GM12878 (cell line): ENCODE results near the gene CHCHD6. TPM values are rescaled to one million over a fixed set of nuclear protein-coding genes. Genes with fewer than 3 reads are reported as not detected.

Experiments used
- ATAC-seq: fragments of 200-7000 bp; cut with Tn5 transposase; 3 replicates; pipeline ENCODE4 v1.9.1; 2020; ENCODE audit warnings: mild to moderate bottlenecking, moderate library complexity
- BruUV-seq: library from RNA; stranded (reverse); fragments of 400-500 nt; replicated peaks from 2 replicates; lab custom pipeline; 2021; lab: Mats Ljungman, UMichigan
- CTCF ChIA-PET: fragments of 300-600 bp; sonication (Branson Sonifier 250); formaldehyde crosslinking; extraction: SDS; loops from one replicate; lab custom pipeline; 2021; ENCODE audit warnings: inconsistent platforms; lab: Yijun Ruan, JAX
- POLR2A ChIA-PET: fragments of 350-600 bp; formaldehyde crosslinking; extraction: SDS; loops from one replicate; lab custom pipeline; 2021; ENCODE audit warnings: inconsistent platforms; lab: Charles Lee
- RAD21 ChIA-PET: fragments of 300-600 bp; sonication (Branson Sonifier 250); formaldehyde crosslinking; loops from one replicate; lab custom pipeline; 2023; ENCODE audit warnings: antibody characterized with exemption; ENCODE audit not compliant: unreplicated experiment; lab: Charles Lee
- SMC1A ChIA-PET: fragments of 300-600 bp; sonication (Branson Sonifier 250); formaldehyde crosslinking; loops from one replicate; lab custom pipeline; 2023; ENCODE audit not compliant: unreplicated experiment, uncharacterized antibody; lab: Charles Lee
- DNase-seq: peaks from one replicate; pipeline ENCODE4 v3.0.0-alpha.2; 2011; ENCODE audit warnings: low read depth, low spot score
- FAIRE-seq: peaks from 3 replicates; lab custom pipeline; 2011; peaks lifted over from hg19 to GRCh38; lab: Jason Lieb, UNC
- H2AFZ ChIP-seq: 2 replicates; pipeline ENCODE4 v1.6.0; 2011; ENCODE audit warnings: low read depth, low read length, control low read depth; ENCODE audit not compliant: control insufficient read depth
- H3K27ac ChIP-seq: 2 replicates; pipeline ENCODE4 v1.5.1; 2011; ENCODE audit warnings: control low read depth; ENCODE audit not compliant: control insufficient read depth, insufficient read depth
- H3K27me3 ChIP-seq, 2 experiments: replicated peaks in 1 of 2; 2 replicates each; pipeline versions ENCODE4 v1.6.0 to v1.6.1; 2011; ENCODE audit warnings: low read length in 1 of 2; ENCODE audit not compliant: control insufficient read depth in 2 of 2, insufficient read depth in 2 of 2
- H3K36me3 ChIP-seq, 2 experiments: 2 replicates each; pipeline ENCODE4 v1.5.1; 2011; ENCODE audit warnings: low read length in 1 of 2; ENCODE audit not compliant: control insufficient read depth in 2 of 2, insufficient read depth in 2 of 2
- H3K4me1 ChIP-seq: 2 replicates; pipeline ENCODE4 v1.6.1; 2011; ENCODE audit warnings: mild to moderate bottlenecking, low read length, moderate library complexity, mixed read lengths; ENCODE audit not compliant: control insufficient read depth, insufficient read depth
- H3K4me2 ChIP-seq: 2 replicates; pipeline ENCODE4 v1.6.0; 2011; ENCODE audit warnings: control low read depth; ENCODE audit not compliant: control insufficient read depth, insufficient read depth
- H3K4me3 ChIP-seq: fragments of 200-600 bp; sonication (generic); 2 replicates; pipeline ENCODE4 v1.5.1; 2016
- H3K79me2 ChIP-seq: 2 replicates; pipeline ENCODE4 v1.6.0; 2011; ENCODE audit warnings: low read length; ENCODE audit not compliant: control insufficient read depth, insufficient read depth
- H3K9ac ChIP-seq: 2 replicates; pipeline ENCODE4 v1.8.0; 2011; ENCODE audit warnings: low read length, control low read depth, mixed read lengths; ENCODE audit not compliant: control insufficient read depth, insufficient read depth
- H3K9me3 ChIP-seq: replicated peaks from 3 replicates; pipeline ENCODE4 v1.5.1; 2011; ENCODE audit warnings: mild to moderate bottlenecking, low read length; ENCODE audit not compliant: control insufficient read depth, insufficient read depth
- H4K20me1 ChIP-seq: 2 replicates; pipeline ENCODE4 v1.6.0; 2011; ENCODE audit not compliant: control insufficient read depth, insufficient read depth
- CHD2 ChIP-seq: IDR thresholded peaks from 2 replicates; pipeline ENCODE4 v1.6.1; 2011; ENCODE audit warnings: low read depth, low read length, improper control_type of control experiment, borderline replicate concordance
- SPI1 ChIP-seq: IDR thresholded peaks from 2 replicates; pipeline ENCODE4 v1.6.1; 2011; ENCODE audit warnings: low read depth, mild to moderate bottlenecking, low read length, moderate library complexity, borderline replicate concordance; ENCODE audit not compliant: insufficient read depth
- TCF3 ChIP-seq: IDR thresholded peaks from 2 replicates; pipeline ENCODE4 v1.6.1; 2012; ENCODE audit warnings: low read depth, mild to moderate bottlenecking, low read length, borderline replicate concordance; ENCODE audit not compliant: insufficient read depth
- WGBS: methylation state at CpG from one replicate; pipeline ENCODE4 v1.1.6; 2016; ENCODE audit warnings: low lambda C conversion rate; ENCODE audit not compliant: insufficient replicate concordance, insufficient coverage; ENCODE audit errors: missing lambda C conversion rate; 5-methylcytosine and 5-hydroxymethylcytosine counted together
- in situ Hi-C: fragments of 300-500 bp; cut with MboI; formaldehyde crosslinking; loops from 9 replicates; pipeline ENCODE4 v1.14.3; 2018; ENCODE audit warnings: mixed read lengths
- intact Hi-C: fragments of 100-400 bp; cut with micrococcal nuclease; formaldehyde crosslinking; loops from one replicate; pipeline ENCODE4 v1.14.2; 2022; ENCODE audit not compliant: unreplicated experiment
- polyA plus RNA-seq, 11 experiments: library from polyadenylated mRNA; depleted of rRNA in 4 of 11; unstranded in 6 of 11; stranded (reverse) in 5 of 11; fragments of >200 nt; fragmentation: Nextera tagmentation in 4 of 11; fragmentation: Illumina TruSeq in 1 of 11; extraction: Ambion mirVana in 4 of 11; extraction: Trizol in 1 of 11; gene quantifications; 1 replicate in 1 of 11; 2 replicates in 10 of 11; pipeline versions ENCODE4 v1.2.1 to v1.2.3, GENCODE V29; 2011 to 2016; ENCODE audit warnings: inconsistent platforms in 2 of 11, missing spikeins in 2 of 11, low read depth in 1 of 11
- total RNA-seq, 4 experiments: library from RNA; depleted of rRNA in 3 of 4; stranded (reverse); fragments of >200 nt in 3 of 4; fragmentation: Illumina TruSeq in 1 of 4; extraction: Trizol in 1 of 4; gene quantifications; 2 replicates each; pipeline versions ENCODE4 v1.2.1 to v1.2.3, GENCODE V29; 2013 to 2021
- TF ChIP-seq, protein P1 (sequence below): fragments of 450-650 bp; IDR thresholded peaks from 2 replicates; pipeline ENCODE4 v1.6.1; 2016; ENCODE audit warnings: mild to moderate bottlenecking
- TF ChIP-seq, protein P2 (sequence below): fragments of 450-650 bp; IDR thresholded peaks from 2 replicates; pipeline ENCODE4 v1.6.1; 2017; ENCODE audit warnings: mild to moderate bottlenecking, moderate library complexity

The CHCHD6 gene
- total and polyA plus RNA-seq, 10 of the 15 experiments (the other 5 are each of a cell fraction or from before 2014, with no cell fraction given) = 2.7 to 16.7 (median 12.3) TPM

DNA sequence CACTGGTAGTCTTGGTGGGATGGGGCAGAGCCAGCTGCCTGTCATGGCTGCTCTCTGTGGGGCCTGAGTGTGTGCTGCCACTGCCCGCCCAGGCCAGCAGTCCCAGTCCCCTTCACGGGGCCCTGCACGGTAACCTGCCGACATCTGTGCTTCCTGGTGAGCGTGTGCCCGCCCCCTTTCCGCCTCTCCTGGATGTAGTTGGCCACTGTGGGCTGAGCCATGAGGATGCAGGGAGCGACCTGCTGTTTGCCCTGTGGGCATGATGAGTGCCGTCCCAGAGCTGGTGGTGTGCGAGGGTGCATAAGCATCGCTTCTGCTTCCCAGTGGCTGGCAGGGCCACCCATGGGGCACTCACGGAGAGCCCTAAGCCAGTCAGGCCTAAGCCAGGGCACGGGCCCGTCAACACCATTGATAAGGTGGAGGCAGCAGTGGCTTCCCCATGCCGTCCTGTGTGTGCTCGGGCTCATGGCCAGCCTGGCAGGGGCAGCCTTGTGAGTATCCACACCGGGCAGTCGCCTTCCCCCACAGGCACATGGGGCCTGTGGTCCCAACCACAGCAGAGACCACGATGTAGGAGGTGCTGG lies 293.5 kb downstream of the CHCHD6 start:
- CTCF ChIA-PET = interaction anchor here (0.6 kb wide), 1 partner anchor 379 kb away, joined by 3 read pairs; no protein-coding TSS in a partner anchor
- Histone ChIP-seq H3K4me3 (no peak overlapping the region), H3K9me3 (no peaks in the 10 kb centered on the region), H3K27me3 (no peaks in the 10 kb centered on the region)
- in situ Hi-C loops = no loop called here
- TF ChIP-seq, protein P1, sequence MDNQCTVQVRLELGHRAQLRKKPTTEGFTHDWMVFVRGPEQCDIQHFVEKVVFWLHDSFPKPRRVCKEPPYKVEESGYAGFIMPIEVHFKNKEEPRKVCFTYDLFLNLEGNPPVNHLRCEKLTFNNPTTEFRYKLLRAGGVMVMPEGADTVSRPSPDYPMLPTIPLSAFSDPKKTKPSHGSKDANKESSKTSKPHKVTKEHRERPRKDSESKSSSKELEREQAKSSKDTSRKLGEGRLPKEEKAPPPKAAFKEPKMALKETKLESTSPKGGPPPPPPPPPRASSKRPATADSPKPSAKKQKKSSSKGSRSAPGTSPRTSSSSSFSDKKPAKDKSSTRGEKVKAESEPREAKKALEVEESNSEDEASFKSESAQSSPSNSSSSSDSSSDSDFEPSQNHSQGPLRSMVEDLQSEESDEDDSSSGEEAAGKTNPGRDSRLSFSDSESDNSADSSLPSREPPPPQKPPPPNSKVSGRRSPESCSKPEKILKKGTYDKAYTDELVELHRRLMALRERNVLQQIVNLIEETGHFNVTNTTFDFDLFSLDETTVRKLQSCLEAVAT = no peak
- no peak for TF ChIP-seq CHD2
- TF ChIP-seq, all 136 proteins: peak for 0
- Histone ChIP-seq H3K4me1 (peaks cover 4% of the 10 kb centered on the region; the same call in 1 of the 2 replicates), H3K27ac (no peak overlapping the region), H4K20me1 (peaks cover 3% of the 10 kb centered on the region; the same call in 1 of the 2 replicates), H3K79me2 (no peaks in the 10 kb centered on the region), H2AFZ (no peak overlapping the region), H3K36me3 (peaks cover 0 to 6% of the 10 kb centered on the region in 2 experiments; a peak in 2 of 4 replicates), H3K4me2 (no peak overlapping the region), H3K9ac (no peak overlapping the region)
- no peak for ATAC-seq
- POLR2A ChIA-PET = no interaction called here
- WGBS = 79% methylated on average over 19 of the region's 19 CpGs
- no peak for FAIRE-seq
- BruUV-seq = no TSS peak
- RAD21 ChIA-PET = no interaction called here
- SMC1A ChIA-PET = no interaction called here
- intact Hi-C loops = no loop called here
- DNase-seq = no peak

DNA sequence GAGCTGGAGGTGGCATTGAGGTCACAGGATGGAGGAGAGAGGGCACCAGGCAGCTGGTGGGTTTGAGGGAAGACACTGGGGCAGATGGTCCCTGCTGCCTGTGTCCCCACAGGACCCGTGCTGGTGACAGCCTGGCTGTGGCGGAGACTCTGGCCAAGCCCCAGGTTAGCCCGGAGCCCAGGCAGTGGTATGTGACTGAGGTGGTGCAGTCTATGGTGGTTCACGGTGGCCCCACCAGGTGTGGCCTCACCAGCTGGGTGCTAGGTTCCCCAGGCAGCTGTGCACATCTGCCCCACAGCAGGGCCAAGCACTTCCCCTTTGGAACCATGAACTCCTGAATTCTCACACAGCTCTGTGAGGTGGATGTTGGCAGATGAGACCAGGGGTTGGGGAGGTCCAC lies 294.3 kb downstream of the CHCHD6 start:
- RAD21 ChIA-PET = no interaction called here

More for the DNA sequence above, 294.3 kb downstream of the CHCHD6 start:
- SMC1A ChIA-PET = no interaction called here
- Histone ChIP-seq H3K4me1 (peaks cover 7% of the 10 kb centered on the region), H3K79me2 (no peaks in the 10 kb centered on the region), H3K4me2 (no peak overlapping the region), H3K9ac (no peak overlapping the region)
- in situ Hi-C loops = no loop called here
- WGBS = 78% methylated on average over 4 of the region's 4 CpGs
- TF ChIP-seq TCF3 (peak; percentile 70; the same call in 1 of the 2 replicates), SPI1 (0 out of 2 replicates have a peak, but pooled peaks have one; percentile 9)
- TF ChIP-seq, protein P2, sequence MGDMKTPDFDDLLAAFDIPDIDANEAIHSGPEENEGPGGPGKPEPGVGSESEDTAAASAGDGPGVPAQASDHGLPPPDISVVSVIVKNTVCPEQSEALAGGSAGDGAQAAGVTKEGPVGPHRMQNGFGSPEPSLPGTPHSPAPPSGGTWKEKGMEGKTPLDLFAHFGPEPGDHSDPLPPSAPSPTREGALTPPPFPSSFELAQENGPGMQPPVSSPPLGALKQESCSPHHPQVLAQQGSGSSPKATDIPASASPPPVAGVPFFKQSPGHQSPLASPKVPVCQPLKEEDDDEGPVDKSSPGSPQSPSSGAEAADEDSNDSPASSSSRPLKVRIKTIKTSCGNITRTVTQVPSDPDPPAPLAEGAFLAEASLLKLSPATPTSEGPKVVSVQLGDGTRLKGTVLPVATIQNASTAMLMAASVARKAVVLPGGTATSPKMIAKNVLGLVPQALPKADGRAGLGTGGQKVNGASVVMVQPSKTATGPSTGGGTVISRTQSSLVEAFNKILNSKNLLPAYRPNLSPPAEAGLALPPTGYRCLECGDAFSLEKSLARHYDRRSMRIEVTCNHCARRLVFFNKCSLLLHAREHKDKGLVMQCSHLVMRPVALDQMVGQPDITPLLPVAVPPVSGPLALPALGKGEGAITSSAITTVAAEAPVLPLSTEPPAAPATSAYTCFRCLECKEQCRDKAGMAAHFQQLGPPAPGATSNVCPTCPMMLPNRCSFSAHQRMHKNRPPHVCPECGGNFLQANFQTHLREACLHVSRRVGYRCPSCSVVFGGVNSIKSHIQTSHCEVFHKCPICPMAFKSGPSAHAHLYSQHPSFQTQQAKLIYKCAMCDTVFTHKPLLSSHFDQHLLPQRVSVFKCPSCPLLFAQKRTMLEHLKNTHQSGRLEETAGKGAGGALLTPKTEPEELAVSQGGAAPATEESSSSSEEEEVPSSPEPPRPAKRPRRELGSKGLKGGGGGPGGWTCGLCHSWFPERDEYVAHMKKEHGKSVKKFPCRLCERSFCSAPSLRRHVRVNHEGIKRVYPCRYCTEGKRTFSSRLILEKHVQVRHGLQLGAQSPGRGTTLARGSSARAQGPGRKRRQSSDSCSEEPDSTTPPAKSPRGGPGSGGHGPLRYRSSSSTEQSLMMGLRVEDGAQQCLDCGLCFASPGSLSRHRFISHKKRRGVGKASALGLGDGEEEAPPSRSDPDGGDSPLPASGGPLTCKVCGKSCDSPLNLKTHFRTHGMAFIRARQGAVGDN = no peak
- TF ChIP-seq, all 136 proteins: peak for 2
- Histone ChIP-seq H4K20me1 (peaks cover 3% of the 10 kb centered on the region; the same call in 1 of the 2 replicates), H3K9me3 (no peaks in the 10 kb centered on the region), H3K4me3 (no peak overlapping the region), H3K27ac (no peak overlapping the region), H3K27me3 (no peaks in the 10 kb centered on the region), H2AFZ (no peak overlapping the region), H3K36me3 (peaks cover 0 to 6% of the 10 kb centered on the region in 2 experiments; a peak in 2 of 4 replicates)
- intact Hi-C loops = no loop called here
- ATAC-seq (no peak), FAIRE-seq (no peak), DNase-seq (no peak)
- no TSS peak for BruUV-seq
- POLR2A ChIA-PET = no interaction called here
- CTCF ChIA-PET = interaction anchor here (0.6 kb wide), 1 partner anchor 378 kb away, joined by 3 read pairs; no protein-coding TSS in a partner anchor
